ENCODE results near the gene IGSF21. TPM values are rescaled to one million over a fixed set of nuclear protein-coding genes. Genes with fewer than 3 reads are reported as not detected.

IGSF21 gene
- total RNA-seq, 4 donors from 2014 or later, result 1.2 to 19.1 (median 1.9) TPM; not detected in 1

GRCh38 chr1:18351735-18352134 lies 244.1 kb downstream of the IGSF21 start:
- Histone ChIP-seq H3K36me3 (no peaks in the 10 kb centered on the region), H3K9me3 (no peaks in the 10 kb centered on the region), H3K27ac (no peak overlapping the region), H3K27me3 (no peaks in the 10 kb centered on the region), H3K4me3 (no peak overlapping the region), H3K4me1 (no peaks in the 10 kb centered on the region)
- intact Hi-C loops (cut with DNase I; ENCODE audit: low total_unique reads), result no loop called here
- no peak for DNase-seq
- TF ChIP-seq POLR2A (IDR thresholded peaks at IDR 0.05) (no peak), CTCF (IDR thresholded peaks at IDR 0.05) (no peak)

- no peak for DNase-seq
- Histone ChIP-seq H3K4me3 (no peak overlapping the region), H3K27ac (no peak overlapping the region), H3K27me3 (no peaks in the 10 kb centered on the region), H3K4me1 (no peaks in the 10 kb centered on the region), H3K36me3 (no peaks in the 10 kb centered on the region), H3K9me3 (no peaks in the 10 kb centered on the region)
- intact Hi-C loops (cut with DNase I; ENCODE audit: low total_unique reads), result no loop called here
- no peak for TF ChIP-seq POLR2A (IDR thresholded peaks at IDR 0.05)
- TF ChIP-seq CTCF (IDR thresholded peaks at IDR 0.05), result no peak
Measured at GRCh38 chr1:18352636-18353265, 245.2 kb downstream of the IGSF21 start.

- TF ChIP-seq CTCF (IDR thresholded peaks at IDR 0.05) (no peak), POLR2A (IDR thresholded peaks at IDR 0.05) (no peak)
- intact Hi-C loops (cut with DNase I; ENCODE audit: low total_unique reads), result no loop called here
- H3K4me1 ChIP-seq, result no peaks in the 10 kb centered on the region
Measured at GRCh38 chr1:18353528-18353927, 245.9 kb downstream of the IGSF21 start.

GRCh38 chr1:18353992-18354391 lies 246.4 kb downstream of the IGSF21 start:
- Histone ChIP-seq H3K27ac (no peak overlapping the region), H3K4me3 (no peak overlapping the region), H3K27me3 (no peaks in the 10 kb centered on the region), H3K9me3 (no peaks in the 10 kb centered on the region), H3K36me3 (no peaks in the 10 kb centered on the region), H3K4me1 (no peaks in the 10 kb centered on the region)
- no peak for DNase-seq
- TF ChIP-seq POLR2A (IDR thresholded peaks at IDR 0.05) (no peak), CTCF (IDR thresholded peaks at IDR 0.05) (no peak)
- intact Hi-C loops (cut with DNase I; ENCODE audit: low total_unique reads), result no loop called here

More at GRCh38 chr1:18353528-18353927, 245.9 kb downstream of the IGSF21 start:
- no peak overlapping the region for H3K4me3 ChIP-seq
- no peaks in the 10 kb centered on the region for H3K36me3 ChIP-seq
- no peaks in the 10 kb centered on the region for H3K9me3 ChIP-seq
- DNase-seq, result no peak
- H3K27me3 ChIP-seq, result no peaks in the 10 kb centered on the region
- H3K27ac ChIP-seq, result no peak overlapping the region

- H3K27ac ChIP-seq, result no peak overlapping the region
- no peaks in the 10 kb centered on the region for H3K36me3 ChIP-seq
- TF ChIP-seq CTCF (IDR thresholded peaks at IDR 0.05) (no peak), POLR2A (IDR thresholded peaks at IDR 0.05) (no peak)
- no peaks in the 10 kb centered on the region for H3K27me3 ChIP-seq
- H3K4me1 ChIP-seq, result no peaks in the 10 kb centered on the region
- no peak for DNase-seq
- H3K4me3 ChIP-seq, result no peak overlapping the region
- no peaks in the 10 kb centered on the region for H3K9me3 ChIP-seq
- intact Hi-C loops (cut with DNase I; ENCODE audit: low total_unique reads), result no loop called here
Measured at GRCh38 chr1:18354612-18355011, 247.0 kb downstream of the IGSF21 start.
